Astrocyte (in vitro differentiated cells and primary cell): ENCODE data around the gene OR7A10.

Experiments used
- EZH2 ChIP-seq: IDR thresholded peaks from 2 replicates; pipeline ENCODE4 v1.6.1; 2012; ENCODE audit warnings: mild to moderate bottlenecking, low read length, inconsistent platforms; ENCODE audit not compliant: insufficient read depth
- TF ChIP-seq, protein P1 (sequence below): IDR thresholded peaks from 2 replicates; pipeline ENCODE4 v1.5.1; 2011; ENCODE audit warnings: low read depth, mild to moderate bottlenecking, inconsistent platforms, low read length, moderate library complexity; ENCODE audit not compliant: insufficient read depth

DNA sequence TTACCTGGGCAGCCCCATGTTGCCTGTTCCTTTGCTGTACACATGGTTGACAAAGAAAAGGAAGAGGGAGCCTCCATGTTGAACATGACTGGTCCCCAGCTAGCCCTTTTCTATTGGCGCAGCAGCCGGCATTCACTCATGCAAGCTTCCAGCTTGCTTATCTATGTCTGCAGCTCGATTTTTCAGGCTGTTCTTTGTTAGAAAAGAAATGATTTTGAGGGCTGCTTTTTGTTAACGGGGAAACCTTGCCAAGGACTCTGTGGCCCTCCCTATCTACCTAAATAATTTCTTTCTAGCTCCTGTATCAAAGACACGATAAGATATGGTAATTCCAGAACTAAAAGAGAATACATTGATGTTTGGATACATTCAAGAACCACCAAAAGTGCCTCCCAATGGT, 50.0 kb downstream of the OR7A10 start:
- TF ChIP-seq, protein P1, sequence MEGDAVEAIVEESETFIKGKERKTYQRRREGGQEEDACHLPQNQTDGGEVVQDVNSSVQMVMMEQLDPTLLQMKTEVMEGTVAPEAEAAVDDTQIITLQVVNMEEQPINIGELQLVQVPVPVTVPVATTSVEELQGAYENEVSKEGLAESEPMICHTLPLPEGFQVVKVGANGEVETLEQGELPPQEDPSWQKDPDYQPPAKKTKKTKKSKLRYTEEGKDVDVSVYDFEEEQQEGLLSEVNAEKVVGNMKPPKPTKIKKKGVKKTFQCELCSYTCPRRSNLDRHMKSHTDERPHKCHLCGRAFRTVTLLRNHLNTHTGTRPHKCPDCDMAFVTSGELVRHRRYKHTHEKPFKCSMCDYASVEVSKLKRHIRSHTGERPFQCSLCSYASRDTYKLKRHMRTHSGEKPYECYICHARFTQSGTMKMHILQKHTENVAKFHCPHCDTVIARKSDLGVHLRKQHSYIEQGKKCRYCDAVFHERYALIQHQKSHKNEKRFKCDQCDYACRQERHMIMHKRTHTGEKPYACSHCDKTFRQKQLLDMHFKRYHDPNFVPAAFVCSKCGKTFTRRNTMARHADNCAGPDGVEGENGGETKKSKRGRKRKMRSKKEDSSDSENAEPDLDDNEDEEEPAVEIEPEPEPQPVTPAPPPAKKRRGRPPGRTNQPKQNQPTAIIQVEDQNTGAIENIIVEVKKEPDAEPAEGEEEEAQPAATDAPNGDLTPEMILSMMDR: no peak
- no peak for TF ChIP-seq EZH2
